Measurements from ENCODE around the gene ASPDH. TPM values are rescaled to one million over a fixed set of nuclear protein-coding genes. Genes with fewer than 3 reads are reported as not detected.

Gene ASPDH
- total and polyA plus RNA-seq, 2 of the 13 experiments (the other 11 are each of a cell fraction or from before 2014, with no cell fraction given) = 2.2 to 3.3 TPM

DNA sequence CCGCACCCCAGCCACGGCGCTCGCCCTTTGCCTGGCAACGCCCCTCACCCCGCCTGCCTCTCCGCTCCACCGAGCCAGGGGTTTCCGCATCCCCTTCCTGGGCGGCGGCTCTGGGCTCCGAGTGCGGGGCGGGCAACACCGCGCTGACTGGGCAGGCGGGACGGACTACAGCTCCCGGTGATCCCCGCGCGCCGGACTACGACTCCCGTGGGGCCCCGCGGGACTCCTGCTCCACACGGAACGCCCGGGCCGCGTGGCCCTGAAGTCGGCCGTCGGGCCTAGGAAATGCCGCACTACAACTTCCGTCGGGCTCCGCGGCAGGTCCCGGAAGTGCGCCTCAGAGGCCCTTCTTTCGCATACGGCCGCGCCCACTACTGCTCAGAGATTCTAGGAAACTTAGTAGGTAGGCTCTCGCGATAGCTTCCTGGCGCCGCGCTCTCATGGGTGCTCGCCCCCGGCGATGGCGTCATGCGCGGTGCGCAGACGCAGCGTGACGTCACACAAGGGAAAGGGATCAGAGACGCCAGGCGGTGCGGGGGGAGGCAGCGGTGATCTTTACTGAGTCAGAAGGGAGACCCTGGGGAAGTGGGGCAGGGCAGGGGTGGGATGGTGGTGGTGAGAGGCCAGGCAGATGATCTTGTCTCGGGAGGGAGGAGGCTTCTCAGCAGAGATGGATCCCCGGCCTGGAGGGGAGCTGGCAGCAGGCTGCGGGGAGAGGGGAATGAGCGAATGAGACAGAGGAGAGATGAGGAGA is 2.5 kb downstream of the ASPDH start, which contains the start of gene JOSD2 (continued):
- TF ChIP-seq, protein P1, sequence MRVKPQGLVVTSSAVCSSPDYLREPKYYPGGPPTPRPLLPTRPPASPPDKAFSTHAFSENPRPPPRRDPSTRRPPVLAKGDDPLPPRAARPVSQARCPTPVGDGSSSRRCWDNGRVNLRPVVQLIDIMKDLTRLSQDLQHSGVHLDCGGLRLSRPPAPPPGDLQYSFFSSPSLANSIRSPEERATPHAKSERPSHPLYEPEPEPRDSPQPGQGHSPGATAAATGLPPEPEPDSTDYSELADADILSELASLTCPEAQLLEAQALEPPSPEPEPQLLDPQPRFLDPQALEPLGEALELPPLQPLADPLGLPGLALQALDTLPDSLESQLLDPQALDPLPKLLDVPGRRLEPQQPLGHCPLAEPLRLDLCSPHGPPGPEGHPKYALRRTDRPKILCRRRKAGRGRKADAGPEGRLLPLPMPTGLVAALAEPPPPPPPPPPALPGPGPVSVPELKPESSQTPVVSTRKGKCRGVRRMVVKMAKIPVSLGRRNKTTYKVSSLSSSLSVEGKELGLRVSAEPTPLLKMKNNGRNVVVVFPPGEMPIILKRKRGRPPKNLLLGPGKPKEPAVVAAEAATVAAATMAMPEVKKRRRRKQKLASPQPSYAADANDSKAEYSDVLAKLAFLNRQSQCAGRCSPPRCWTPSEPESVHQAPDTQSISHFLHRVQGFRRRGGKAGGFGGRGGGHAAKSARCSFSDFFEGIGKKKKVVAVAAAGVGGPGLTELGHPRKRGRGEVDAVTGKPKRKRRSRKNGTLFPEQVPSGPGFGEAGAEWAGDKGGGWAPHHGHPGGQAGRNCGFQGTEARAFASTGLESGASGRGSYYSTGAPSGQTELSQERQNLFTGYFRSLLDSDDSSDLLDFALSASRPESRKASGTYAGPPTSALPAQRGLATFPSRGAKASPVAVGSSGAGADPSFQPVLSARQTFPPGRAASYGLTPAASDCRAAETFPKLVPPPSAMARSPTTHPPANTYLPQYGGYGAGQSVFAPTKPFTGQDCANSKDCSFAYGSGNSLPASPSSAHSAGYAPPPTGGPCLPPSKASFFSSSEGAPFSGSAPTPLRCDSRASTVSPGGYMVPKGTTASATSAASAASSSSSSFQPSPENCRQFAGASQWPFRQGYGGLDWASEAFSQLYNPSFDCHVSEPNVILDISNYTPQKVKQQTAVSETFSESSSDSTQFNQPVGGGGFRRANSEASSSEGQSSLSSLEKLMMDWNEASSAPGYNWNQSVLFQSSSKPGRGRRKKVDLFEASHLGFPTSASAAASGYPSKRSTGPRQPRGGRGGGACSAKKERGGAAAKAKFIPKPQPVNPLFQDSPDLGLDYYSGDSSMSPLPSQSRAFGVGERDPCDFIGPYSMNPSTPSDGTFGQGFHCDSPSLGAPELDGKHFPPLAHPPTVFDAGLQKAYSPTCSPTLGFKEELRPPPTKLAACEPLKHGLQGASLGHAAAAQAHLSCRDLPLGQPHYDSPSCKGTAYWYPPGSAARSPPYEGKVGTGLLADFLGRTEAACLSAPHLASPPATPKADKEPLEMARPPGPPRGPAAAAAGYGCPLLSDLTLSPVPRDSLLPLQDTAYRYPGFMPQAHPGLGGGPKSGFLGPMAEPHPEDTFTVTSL (CRISPR knock-in tag; IDR thresholded peaks at IDR 0.05; ENCODE audit: borderline replicate concordance) = no peak
- TF ChIP-seq RCOR2 (CRISPR knock-in tag; IDR thresholded peaks at IDR 0.05) = no peak
- TF ChIP-seq AGO2 (optimal IDR thresholded peaks at IDR 0.05; ENCODE audit: low read depth, low read length) = peak; percentile 57
- no peak for TF ChIP-seq FLYWCH1 (CRISPR knock-in tag; IDR thresholded peaks at IDR 0.05)
- TF ChIP-seq, protein P2, sequence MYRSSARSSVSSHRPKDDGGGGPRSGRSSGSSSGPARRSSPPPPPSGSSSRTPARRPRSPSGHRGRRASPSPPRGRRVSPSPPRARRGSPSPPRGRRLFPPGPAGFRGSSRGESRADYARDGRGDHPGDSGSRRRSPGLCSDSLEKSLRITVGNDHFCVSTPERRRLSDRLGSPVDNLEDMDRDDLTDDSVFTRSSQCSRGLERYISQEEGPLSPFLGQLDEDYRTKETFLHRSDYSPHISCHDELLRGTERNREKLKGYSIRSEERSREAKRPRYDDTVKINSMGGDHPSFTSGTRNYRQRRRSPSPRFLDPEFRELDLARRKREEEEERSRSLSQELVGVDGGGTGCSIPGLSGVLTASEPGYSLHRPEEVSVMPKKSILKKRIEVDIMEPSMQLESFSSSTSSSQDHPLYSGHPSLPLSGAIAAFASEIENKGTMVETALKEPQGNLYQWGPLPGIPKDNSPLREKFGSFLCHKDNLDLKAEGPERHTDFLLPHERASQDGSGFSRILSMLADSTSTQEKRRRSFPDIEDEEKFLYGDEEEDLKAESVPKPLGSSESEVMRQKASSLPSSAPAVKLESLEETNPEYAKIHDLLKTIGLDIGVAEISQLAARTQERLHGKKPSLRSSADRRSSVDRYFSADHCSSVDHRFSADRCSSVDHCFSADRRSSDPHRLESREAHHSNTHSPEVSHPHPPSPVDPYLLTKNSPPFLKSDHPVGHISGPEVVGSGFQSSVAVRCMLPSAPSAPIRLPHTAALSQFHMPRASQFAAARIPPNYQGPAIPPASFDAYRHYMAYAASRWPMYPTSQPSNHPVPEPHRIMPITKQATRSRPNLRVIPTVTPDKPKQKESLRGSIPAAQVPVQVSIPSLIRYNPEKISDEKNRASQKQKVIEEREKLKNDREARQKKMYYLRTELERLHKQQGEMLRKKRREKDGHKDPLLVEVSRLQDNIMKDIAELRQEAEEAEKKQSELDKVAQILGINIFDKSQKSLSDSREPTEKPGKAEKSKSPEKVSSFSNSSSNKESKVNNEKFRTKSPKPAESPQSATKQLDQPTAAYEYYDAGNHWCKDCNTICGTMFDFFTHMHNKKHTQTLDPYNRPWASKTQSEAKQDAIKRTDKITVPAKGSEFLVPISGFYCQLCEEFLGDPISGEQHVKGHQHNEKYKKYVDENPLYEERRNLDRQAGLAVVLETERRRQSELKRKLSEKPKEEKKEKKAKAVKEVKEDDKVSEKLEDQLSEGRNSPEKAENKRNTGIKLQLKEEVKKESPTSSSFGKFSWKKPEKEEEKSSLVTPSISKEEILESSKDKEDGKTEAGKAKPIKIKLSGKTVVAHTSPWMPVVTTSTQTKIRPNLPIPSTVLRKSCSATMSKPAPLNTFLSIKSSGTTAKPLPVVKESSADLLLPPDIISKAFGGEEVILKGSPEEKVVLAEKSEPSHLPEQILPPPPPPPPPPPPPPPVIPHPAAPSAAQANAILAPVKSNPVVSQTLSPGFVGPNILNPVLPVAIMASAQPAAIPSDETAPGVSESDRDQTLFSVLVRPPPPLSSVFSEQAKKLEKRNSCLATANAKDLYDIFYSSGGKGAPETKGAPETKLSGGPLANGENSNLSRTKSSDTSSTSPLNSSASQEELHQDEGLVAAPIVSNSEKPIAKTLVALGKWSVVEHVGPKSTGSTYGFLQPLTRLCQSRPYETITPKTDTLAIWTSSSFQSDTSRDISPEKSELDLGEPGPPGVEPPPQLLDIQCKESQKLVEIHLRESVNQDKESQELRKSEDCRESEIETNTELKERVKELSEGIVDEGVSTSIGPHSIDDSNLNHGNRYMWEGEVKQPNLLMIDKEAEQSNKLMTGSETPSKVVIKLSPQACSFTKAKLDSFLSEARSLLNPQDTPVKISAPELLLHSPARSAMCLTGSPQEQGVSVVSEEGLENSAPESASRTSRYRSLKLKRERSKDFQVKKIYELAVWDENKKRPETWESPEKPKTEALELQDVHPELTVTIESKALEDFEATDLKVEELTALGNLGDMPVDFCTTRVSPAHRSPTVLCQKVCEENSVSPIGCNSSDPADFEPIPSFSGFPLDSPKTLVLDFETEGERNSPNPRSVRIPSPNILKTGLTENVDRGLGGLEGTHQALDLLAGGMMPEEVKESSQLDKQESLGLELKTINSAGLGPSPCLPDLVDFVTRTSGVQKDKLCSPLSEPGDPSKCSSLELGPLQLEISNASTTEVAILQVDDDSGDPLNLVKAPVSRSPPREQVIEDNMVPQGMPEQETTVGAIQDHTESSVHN (CRISPR knock-in tag; IDR thresholded peaks at IDR 0.05) = no peak
- TF ChIP-seq, protein P3, sequence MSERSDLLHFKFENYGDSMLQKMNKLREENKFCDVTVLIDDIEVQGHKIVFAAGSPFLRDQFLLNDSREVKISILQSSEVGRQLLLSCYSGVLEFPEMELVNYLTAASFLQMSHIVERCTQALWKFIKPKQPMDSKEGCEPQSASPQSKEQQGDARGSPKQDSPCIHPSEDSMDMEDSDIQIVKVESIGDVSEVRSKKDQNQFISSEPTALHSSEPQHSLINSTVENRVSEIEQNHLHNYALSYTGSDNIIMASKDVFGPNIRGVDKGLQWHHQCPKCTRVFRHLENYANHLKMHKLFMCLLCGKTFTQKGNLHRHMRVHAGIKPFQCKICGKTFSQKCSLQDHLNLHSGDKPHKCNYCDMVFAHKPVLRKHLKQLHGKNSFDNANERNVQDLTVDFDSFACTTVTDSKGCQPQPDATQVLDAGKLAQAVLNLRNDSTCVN (CRISPR knock-in tag; IDR thresholded peaks at IDR 0.05; ENCODE audit: borderline replicate concordance) = no peak
- TF ChIP-seq FOXK2 (IDR thresholded peaks at IDR 0.05) = no peak
- TF ChIP-seq ZNF24 (IDR thresholded peaks at IDR 0.05) = no peak
- TF ChIP-seq MAFG (CRISPR knock-in tag; IDR thresholded peaks at IDR 0.05) = no peak
- no peak for TF ChIP-seq FOSL2 (CRISPR knock-in tag; IDR thresholded peaks at IDR 0.05)
- TF ChIP-seq FOXO1 (CRISPR knock-in tag; IDR thresholded peaks at IDR 0.05) = no peak
- no peak for TF ChIP-seq ZFP41 (CRISPR knock-in tag; IDR thresholded peaks at IDR 0.05; ENCODE audit: borderline replicate concordance)
- 0 out of 2 replicates have a peak, but pooled peaks have one; percentile 58 for TF ChIP-seq REL (CRISPR knock-in tag; conservative IDR thresholded peaks at IDR 0.05)
- no peak for TF ChIP-seq LCORL (IDR thresholded peaks at IDR 0.05)
- TF ChIP-seq LCORL (CRISPR knock-in tag; IDR thresholded peaks at IDR 0.05) = no peak
- TF ChIP-seq CENPX (CRISPR knock-in tag; IDR thresholded peaks at IDR 0.05) = no peak
